ENCODE measurements around the gene TP53BP1.

Gene TP53BP1

DNA sequence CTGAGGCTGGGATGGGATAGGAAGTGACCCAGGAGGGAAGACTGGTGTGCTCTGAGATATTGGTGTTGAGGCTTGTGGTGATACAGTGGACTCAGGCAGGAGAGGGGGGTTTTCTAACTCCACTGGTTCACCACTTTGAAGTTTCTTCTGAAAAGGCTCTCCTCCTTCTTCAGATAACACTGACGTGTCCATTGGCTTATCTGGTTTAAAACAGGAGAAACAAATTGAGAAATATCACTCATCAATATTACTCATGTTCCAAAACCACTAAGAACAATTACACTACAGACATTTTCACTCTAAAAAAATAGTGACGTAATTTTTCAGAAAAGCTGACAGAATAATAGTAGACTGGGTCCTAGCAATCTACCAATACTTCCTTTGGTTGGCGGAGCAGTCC, 23.1 kb downstream of the TP53BP1 start:
- H3K9me3 ChIP-seq (replicated peaks; ENCODE audit: insufficient read depth, low read length), result no peaks in the 10 kb centered on the region
- no peaks in the 10 kb centered on the region for H3F3A ChIP-seq (ENCODE audit: insufficient read depth, low read length)
- no peaks in the 10 kb centered on the region; the same call in 1 of the 2 replicates for H3K36me3 ChIP-seq (replicated peaks; ENCODE audit: insufficient read depth, low read length)
- no peak for TF ChIP-seq EZH2 (optimal IDR thresholded peaks at IDR 0.05; ENCODE audit: low read depth, low read length)
- TF ChIP-seq, protein P1, sequence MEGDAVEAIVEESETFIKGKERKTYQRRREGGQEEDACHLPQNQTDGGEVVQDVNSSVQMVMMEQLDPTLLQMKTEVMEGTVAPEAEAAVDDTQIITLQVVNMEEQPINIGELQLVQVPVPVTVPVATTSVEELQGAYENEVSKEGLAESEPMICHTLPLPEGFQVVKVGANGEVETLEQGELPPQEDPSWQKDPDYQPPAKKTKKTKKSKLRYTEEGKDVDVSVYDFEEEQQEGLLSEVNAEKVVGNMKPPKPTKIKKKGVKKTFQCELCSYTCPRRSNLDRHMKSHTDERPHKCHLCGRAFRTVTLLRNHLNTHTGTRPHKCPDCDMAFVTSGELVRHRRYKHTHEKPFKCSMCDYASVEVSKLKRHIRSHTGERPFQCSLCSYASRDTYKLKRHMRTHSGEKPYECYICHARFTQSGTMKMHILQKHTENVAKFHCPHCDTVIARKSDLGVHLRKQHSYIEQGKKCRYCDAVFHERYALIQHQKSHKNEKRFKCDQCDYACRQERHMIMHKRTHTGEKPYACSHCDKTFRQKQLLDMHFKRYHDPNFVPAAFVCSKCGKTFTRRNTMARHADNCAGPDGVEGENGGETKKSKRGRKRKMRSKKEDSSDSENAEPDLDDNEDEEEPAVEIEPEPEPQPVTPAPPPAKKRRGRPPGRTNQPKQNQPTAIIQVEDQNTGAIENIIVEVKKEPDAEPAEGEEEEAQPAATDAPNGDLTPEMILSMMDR (IDR thresholded peaks at IDR 0.05; ENCODE audit: low read length), result no peak
- no peak for TF ChIP-seq EZH2phosphoT487 (IDR thresholded peaks at IDR 0.05; ENCODE audit: low read length)
- H3K4me2 ChIP-seq (ENCODE audit: low read depth, low read length), result no peak overlapping the region
- no peak overlapping the region for H2AFZ ChIP-seq (ENCODE audit: low read length)
- DNase-seq, result no peak
- H3K79me2 ChIP-seq (ENCODE audit: low read length), result no peaks in the 10 kb centered on the region
- no peaks in the 10 kb centered on the region for H3K9me2 ChIP-seq (replicated peaks; ENCODE audit: insufficient read depth, low read length)
- H4K20me1 ChIP-seq (ENCODE audit: insufficient read depth, low read length), result no peaks in the 10 kb centered on the region
- H3K4me1 ChIP-seq (ENCODE audit: low read length), result no peaks in the 10 kb centered on the region
- no peak overlapping the region for H3K4me3 ChIP-seq (ENCODE audit: low read length)
- no peak overlapping the region for H3K9ac ChIP-seq (ENCODE audit: low read length)
- no peaks in the 10 kb centered on the region for H3K27me3 ChIP-seq (replicated peaks; ENCODE audit: insufficient read depth, low read length)
- H3K27ac ChIP-seq (ENCODE audit: low read length), result no peak overlapping the region

DNA sequence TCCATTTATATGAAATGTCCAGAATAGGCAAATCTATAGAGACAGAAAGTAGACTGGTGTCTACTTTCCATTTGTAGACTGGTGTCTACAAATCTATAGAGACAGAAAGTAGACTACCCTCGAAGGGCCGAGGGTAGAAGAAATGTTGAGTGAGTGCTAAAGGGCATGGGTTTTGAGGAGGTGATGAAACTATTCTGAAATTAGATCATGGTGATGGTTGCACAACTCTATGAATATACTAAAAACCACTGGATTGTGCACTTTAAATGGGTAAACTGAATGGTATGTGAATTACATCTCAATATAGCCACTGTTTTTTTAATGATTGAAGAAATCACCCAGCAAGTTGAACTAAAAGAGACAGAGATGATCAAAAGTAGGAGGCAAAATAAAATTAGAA, 27.9 kb downstream of the TP53BP1 start:
- no peak overlapping the region for H3K9ac ChIP-seq (ENCODE audit: low read length)
- no peak overlapping the region for H3K27ac ChIP-seq (ENCODE audit: low read length)
- no peak for DNase-seq
- H3K9me2 ChIP-seq (replicated peaks; ENCODE audit: insufficient read depth, low read length), result no peaks in the 10 kb centered on the region
- no peak overlapping the region for H2AFZ ChIP-seq (ENCODE audit: low read length)
- no peaks in the 10 kb centered on the region for H3K79me2 ChIP-seq (ENCODE audit: low read length)
- no peaks in the 10 kb centered on the region for H3K4me1 ChIP-seq (ENCODE audit: low read length)
- no peaks in the 10 kb centered on the region for H3F3A ChIP-seq (ENCODE audit: insufficient read depth, low read length)
- H3K4me2 ChIP-seq (ENCODE audit: low read depth, low read length), result no peak overlapping the region
- no peaks in the 10 kb centered on the region for H4K20me1 ChIP-seq (ENCODE audit: insufficient read depth, low read length)
- no peaks in the 10 kb centered on the region for H3K9me3 ChIP-seq (replicated peaks; ENCODE audit: insufficient read depth, low read length)
- no peak for TF ChIP-seq EZH2 (optimal IDR thresholded peaks at IDR 0.05; ENCODE audit: low read depth, low read length)
- no peak for TF ChIP-seq EZH2phosphoT487 (IDR thresholded peaks at IDR 0.05; ENCODE audit: low read length)
- TF ChIP-seq, protein P1 (IDR thresholded peaks at IDR 0.05; ENCODE audit: low read length), result no peak
- H3K36me3 ChIP-seq (replicated peaks; ENCODE audit: insufficient read depth, low read length), result no peaks in the 10 kb centered on the region; the same call in 1 of the 2 replicates
- no peaks in the 10 kb centered on the region for H3K27me3 ChIP-seq (replicated peaks; ENCODE audit: insufficient read depth, low read length)
- no peak overlapping the region for H3K4me3 ChIP-seq (ENCODE audit: low read length)

DNA sequence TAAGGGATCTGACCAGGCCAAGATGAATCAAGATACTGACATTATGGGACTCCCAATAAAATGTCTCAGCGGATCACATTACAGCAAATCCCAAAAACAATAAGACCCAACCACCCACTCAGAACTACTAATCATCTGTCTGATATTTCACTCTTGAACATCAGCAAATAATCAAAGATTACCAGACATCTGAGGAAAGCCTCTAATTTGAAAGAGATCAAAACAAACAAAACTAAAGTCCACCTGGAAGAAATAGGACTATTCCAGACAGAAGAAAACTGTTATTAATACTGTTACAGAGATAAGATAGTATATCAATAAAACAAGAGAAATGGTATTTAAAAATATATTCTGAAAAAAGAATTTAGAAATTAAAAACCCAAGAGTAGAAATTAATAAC, 29.0 kb downstream of the TP53BP1 start:
- Histone ChIP-seq H3F3A (ENCODE audit: insufficient read depth, low read length) (no peaks in the 10 kb centered on the region), H3K9me3 (replicated peaks; ENCODE audit: insufficient read depth, low read length) (no peaks in the 10 kb centered on the region), H3K4me2 (ENCODE audit: low read depth, low read length) (no peak overlapping the region), H4K20me1 (ENCODE audit: insufficient read depth, low read length) (no peaks in the 10 kb centered on the region), H3K27ac (ENCODE audit: low read length) (no peak overlapping the region), H3K4me1 (ENCODE audit: low read length) (no peaks in the 10 kb centered on the region), H3K36me3 (replicated peaks; ENCODE audit: insufficient read depth, low read length) (no peaks in the 10 kb centered on the region; the same call in 1 of the 2 replicates), H3K4me3 (ENCODE audit: low read length) (no peak overlapping the region), H3K9me2 (replicated peaks; ENCODE audit: insufficient read depth, low read length) (no peaks in the 10 kb centered on the region), H2AFZ (ENCODE audit: low read length) (no peak overlapping the region), H3K79me2 (ENCODE audit: low read length) (no peaks in the 10 kb centered on the region), H3K9ac (ENCODE audit: low read length) (no peak overlapping the region), H3K27me3 (replicated peaks; ENCODE audit: insufficient read depth, low read length) (no peaks in the 10 kb centered on the region)
- DNase-seq, result no peak
- no peak for TF ChIP-seq EZH2 (optimal IDR thresholded peaks at IDR 0.05; ENCODE audit: low read depth, low read length)
- TF ChIP-seq, protein P1 (IDR thresholded peaks at IDR 0.05; ENCODE audit: low read length), result no peak
- no peak for TF ChIP-seq EZH2phosphoT487 (IDR thresholded peaks at IDR 0.05; ENCODE audit: low read length)
